CD4-positive, alpha-beta T cell treated with Interleukin-2 at 100 ng/mL for 4 hours (primary cell): ENCODE measurements around the gene NEIL1.
"Not testable (repeated sequence)": the region's sequence is repeated elsewhere in the genome, so short reads cannot be mapped to it uniquely, and the experiment has no call there.

Experiments used
- DNase-seq: peaks from one replicate; pipeline ENCODE4 v3.0.0-alpha.2; 2020; ENCODE audit warnings: low spot score

NEIL1 gene, protein sequence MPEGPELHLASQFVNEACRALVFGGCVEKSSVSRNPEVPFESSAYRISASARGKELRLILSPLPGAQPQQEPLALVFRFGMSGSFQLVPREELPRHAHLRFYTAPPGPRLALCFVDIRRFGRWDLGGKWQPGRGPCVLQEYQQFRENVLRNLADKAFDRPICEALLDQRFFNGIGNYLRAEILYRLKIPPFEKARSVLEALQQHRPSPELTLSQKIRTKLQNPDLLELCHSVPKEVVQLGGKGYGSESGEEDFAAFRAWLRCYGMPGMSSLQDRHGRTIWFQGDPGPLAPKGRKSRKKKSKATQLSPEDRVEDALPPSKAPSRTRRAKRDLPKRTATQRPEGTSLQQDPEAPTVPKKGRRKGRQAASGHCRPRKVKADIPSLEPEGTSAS

DNA sequence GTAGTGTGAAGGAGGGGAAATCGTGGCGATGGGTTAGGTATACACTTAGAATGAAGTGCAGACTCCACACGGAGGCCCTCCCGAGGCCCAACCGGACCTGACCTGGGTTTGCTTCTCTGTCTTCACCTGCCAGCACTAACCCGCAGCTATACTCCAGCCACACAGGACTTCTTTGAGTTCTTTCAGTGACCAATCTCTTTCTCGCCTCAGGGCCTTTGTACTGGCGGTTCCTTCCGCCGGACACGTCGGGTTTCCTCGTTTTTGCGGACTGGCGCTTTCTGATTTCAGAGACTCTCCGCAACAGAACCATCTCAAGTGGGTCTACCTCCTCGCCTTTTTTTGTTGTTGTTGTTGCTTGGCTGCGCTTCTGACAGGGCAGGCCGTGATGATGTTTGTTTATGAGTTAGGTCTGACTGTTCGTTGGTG lies at the start of gene NEIL1:
Gene NEIL1, plus strand, starts transcription at position 244 of the 426 bp plus-strand sequence. CDS start 1,867 bp downstream, outside the sequence.
- no peak for DNase-seq

DNA sequence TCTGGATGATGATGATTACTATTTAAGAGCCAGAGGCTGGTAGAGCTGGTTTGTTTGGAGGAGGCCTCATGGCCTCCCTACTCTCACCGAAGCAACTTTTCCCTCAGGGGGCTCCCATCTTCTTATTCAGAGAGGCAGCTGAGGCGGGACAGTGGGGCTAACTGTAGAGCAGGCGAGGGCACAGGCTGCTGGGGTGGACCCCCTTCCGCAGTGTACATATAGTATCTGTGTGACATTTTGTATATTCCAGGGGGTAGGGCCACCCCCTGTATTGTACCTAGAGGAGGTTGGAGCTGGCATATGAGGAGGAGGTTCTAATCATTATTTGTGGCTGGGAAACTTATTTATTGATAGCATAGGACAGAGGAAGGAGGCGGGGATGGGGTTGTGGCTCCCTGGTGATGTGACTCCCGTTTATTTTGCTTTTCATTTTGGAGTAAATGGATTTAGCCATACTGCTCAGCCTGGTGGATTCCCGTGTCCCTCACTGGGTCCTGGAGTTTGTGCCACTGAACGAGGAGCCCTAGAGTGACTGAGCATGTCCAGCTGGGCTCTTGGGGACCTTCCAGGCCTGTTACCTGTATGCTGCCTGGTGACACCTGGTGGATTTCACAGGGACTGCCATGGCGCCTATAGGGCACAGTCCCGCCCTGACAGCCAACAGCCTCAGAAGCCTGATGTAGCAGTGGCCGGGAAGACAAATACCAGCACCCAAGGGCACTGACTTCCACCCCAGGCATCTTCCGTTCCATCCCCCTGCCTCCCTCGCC lies 48.1 kb upstream of the NEIL1 start:
- not testable (repeated sequence) for DNase-seq

DNA sequence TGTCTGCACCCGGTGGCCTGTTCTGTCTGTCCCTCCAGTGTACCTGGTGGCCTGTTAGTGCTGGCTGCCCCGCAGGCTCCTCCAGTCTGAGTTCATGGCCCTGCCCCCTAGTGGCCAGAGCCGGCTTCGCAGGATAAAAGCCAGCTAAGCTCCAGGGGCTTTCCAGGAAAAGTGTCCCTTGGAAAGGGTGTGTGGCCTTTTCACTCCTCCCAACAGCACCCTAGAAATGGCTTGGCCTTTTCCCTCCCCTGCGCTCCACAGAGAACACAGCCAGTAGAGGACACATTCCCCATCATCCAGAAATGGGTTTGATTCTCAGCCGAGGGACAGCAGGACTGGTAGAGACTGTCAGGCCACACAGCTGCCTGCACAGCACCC lies 47.5 kb upstream of the NEIL1 start:
- DNase-seq: peak; percentile 63

DNA sequence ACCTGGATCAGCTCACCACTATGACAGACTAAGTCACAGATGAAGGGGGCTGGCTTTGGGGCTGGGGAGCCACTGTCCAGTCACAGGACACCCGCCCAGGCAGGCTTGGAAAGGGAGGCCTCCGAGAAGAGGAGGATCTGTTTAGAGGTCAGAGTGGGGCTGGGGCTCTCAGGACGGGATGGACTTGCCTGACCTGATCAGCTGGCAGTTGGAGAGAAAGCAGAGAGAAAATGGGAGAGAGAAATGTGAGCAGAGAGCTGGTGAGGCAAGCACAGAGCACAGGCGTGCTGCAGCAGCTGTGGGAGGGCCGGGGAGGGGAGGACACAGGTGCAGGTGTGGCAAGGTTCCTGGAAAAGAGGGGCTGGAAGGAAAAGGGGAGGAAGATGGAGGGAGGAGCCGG lies 46.8 kb upstream of the NEIL1 start:
- not testable (repeated sequence) for DNase-seq

DNA sequence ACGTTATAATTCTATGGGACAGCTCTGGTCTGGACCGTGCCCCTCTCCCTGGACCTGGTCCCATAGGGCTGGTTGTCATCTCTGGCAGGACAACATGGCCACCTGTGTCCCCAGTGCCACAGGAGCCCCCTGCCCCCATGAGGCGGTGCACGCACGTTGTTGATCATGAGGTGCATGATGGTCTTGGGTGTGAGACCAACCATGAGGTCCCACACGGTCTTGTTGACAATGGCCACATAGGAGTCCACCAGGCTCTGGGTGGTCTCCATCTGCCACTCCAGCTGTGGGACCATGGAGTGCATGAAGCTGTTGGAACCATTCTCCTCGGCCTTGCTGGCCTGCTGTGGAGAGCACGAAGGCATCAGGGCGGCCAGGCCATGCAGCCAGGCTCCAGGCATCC lies 44.5 kb upstream of the NEIL1 start:
- no peak for DNase-seq

DNA sequence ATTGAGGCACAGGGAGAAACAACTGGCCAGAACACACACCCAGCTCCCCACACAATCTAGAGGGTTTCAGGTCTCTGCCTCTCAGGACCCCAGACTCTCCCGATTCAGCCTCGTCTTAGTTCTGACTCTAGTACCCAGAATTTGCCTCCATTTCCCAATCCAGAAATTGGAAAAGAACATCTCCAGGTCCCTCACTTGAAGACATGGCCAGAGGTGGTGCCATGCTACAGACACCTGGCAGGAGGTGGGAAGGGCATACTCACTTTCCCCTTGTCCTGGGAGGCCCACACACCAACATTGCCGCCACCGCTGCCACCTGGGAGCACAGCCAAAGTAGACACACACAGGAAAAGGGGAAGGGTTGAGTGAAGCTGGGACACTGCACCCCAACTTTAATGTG lies 44.1 kb upstream of the NEIL1 start:
- DNase-seq: not testable (repeated sequence)

DNA sequence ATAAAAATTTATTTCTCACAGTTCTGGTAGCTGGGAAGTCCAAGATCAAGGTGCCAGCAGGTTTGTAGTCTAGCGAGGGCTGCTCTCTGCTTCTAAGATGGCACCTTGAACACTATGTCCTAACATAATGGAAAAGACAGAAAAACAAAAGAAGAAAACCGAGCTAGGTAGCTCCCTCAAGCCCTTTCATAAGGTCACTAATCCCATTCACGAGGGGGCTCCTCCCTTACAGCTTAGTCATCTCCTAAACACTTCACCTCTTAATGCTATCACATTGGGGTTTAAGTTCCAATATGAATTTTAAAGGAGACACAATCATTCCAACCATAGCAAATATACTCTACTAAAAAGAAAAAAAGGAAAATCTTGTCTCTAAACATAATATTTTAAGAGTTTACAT lies 40.7 kb upstream of the NEIL1 start:
- DNase-seq: no peak

DNA sequence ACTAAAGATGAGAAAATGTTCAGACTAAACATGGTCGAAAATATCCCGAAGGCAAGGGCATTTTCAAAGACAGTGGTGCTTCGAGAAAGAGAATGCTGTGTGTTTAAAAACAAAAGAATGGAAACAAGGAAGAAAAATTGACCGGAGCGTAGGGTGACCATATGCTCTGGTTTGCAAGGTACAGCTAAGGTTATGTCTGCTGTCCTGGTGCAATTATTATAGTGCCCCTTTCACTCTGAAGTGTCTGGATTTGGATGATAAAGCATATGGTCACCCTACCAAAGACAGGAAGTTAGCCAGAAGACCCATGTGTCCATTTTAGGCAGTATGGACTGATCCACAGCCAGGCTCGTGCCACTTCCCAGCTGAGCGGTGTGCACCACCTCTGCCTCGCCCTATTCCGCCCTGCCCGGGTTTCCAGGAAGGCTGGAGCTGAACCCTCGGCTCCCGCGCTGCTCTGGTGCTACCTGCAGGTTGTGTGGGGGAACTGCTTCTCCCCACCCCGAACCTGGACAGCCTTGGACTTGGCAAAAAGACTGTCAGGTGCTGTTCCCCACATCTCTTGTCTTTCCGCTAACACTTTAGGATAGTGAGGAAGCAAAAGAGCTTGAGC lies 39.0 kb upstream of the NEIL1 start:
- no peak for DNase-seq

DNA sequence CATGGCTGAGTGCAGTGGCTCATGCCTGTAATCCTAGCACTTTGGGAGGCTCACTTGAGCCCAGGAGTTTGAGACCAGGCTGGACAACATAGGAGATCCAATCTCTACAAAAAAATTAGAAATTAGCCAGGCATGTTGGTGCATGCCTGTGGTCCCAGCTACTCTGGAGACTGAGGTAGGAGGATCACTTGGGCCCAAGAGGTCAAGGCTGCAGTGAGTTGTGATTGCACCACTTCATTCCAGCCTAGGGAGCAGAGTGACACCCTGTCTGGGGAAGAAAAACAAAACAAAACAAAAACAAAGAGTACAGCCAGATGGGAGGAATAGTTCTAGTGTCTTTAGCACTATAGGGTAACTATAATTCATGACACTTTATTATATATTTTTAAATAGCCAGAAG lies 37.1 kb upstream of the NEIL1 start:
- DNase-seq: no peak

DNA sequence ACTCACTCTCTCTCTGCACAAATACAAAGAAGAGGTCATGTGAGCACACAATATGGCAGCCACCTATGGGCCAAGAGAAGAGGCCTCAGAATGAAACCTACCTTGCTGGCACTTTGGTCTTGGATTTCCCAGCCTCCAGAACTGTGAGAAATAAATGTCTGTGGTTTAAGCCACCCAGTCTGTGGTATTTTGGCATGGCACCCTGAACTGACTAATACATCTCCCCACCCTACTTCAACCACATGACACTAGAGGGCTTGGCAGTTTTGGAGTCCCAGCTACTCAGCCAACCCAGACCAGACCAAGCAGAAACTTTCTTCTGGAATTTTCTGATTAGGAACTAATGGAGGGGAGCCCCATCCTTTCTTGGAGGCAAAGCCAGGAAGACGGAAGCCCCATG lies 34.3 kb upstream of the NEIL1 start:
- DNase-seq: not testable (repeated sequence)

DNA sequence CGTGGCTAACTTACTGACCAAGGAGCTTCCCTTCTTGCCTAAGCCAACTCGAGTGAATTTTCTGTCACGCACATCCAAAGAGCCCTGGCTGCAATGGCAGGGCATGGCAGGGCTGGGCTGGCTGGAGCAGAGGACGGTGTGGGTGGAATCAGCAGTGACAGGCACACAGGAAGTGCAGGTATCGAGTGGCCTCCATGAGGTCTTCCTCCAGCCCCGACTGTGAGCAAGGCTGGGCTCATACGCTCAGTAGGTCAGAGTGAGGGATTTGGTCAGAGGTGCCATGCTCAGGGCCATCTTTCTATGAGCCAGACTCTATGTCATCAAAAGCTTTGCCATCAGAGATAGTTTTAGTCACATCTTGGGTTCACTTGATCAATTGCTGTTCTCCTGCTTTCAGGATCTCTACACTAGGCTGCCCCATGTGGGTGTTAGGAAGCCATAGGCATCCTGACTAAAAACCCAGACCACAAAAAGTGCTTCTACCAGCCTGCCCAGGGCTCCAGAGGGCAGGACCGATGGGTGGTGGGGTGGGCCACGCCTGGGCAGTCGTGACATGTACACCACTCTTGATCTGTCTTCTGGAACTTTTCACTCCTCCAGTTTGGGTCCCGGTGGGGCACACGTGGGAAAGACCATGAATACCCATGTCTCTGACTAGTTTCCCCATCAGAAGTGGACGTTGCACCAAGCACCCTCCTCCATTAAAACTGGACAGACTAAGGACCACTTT lies 33.6 kb upstream of the NEIL1 start:
- no peak for DNase-seq

DNA sequence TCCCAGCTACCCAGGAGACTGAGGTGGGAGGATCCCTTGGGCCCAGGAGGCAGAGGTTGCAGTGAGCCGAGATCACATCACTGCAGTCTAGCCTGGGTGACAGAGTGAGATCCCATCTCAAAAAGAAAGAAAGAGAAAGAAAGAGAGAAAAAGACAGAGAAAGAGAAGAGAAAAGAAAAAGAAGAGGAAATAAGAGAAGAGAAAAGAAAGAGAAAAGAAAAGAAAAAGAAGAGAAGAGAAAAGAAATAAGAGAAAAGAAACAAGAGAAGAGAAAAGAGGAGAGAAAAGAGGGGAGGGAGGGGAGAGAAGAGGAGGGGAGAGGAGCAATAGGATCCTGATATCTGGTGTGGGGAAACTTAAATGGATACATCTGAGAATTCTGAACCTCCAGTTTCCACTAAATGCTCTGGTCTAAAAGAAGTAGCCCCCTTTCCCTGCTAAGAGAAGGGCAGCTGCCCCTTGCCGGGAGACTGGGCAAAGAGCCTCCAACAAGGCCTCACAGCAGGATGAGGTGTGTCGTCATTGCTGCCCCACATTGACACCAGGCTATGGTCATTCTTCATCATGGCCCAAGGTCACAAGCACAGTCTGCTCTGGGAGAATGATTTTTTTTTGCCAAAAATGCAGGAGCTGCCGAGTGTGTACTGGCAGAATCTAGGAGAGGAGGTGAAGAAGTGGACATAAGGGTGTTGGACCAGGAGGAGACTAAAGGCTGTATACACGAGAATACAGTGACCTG lies 32.1 kb upstream of the NEIL1 start:
- DNase-seq: no peak

DNA sequence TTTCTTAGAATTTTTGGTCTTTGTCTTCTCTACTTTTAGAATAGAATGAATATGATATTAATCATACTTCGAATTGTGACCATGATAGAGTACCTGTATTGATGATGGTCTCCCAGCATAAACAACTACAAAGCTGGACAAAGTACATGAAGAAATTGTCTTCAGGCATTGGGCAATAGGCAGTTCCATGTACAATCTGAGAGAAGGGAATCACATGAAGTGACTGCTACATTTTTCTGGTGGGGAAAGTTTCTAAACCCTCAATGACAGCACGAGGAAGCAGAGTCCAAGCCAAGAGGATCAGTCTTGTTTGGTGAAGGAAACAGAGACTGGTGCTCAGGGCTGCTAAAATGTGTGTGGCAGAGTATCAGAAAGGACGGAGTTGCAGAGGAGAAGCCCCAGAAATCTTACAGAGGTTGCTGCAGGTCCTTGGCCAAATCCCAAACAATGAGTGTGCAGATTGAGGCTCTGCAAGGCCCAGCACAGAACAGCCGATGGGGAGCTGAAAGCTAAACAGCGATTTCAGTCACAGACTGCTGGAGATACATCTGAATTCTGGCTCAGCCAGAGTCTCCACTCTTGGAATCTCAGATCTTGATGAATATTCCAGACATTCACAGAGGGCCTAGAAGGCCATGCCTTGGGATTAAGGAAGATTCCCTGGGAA lies 27.5 kb upstream of the NEIL1 start:
- not testable (repeated sequence) for DNase-seq

DNA sequence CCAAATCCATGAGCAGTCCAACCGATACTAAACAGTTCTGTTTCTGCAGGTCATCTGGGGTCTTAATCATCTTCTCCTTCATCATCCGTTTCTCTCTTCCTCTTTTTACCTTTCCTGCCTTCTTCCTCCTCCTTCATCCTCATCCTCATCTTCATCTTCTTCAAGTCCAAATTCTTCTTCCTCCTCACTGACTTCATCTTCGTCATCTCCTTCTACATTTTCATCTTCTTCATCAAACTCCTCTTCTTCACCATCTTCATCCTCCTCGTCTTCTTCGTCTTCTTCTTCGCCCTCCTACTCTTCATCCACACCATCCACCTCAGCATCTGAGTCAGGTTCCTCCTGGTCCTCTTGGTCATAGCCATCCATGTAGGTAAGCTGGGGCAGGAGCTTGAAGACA lies 25.1 kb upstream of the NEIL1 start:
- DNase-seq: no peak

DNA sequence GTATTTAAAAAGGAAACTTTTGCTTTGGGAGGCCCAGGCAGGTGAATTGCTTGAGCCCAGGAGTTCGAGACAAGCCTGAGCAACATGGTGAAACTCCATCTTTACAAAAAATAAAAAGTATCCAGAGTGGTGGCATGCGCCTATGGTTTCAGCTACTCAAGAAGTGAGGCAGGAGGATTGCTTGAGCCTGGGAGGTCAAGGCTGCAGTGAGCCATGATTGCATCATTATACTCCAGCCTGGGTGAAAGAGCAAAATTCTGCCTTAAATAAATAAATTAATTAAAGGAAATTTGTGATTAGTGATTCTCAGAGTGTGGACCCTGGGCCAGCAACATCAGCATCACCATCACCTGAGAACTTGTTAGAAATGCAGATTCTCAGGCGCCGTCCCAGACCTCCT lies 20.9 kb upstream of the NEIL1 start:
- DNase-seq: no peak

DNA sequence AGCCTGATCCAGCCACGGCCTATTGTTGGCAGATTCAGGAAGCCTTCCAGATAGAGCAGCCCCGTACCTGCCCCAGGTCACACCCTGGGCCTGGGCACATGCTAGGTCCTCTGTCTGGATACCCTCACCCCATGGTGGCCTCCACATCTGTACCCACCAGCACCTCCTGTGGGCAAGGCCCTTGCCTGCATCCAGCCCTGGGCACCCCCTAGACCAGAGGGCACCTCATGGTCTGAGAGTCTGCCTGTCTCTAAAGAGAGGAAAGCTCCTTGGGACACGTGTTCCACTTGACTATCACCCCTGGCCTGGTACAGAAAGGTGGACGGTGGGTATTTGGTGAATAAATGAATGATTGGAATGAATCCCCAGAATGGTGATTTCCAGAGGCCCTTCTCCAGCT lies 19.8 kb upstream of the NEIL1 start:
- DNase-seq: no peak

DNA sequence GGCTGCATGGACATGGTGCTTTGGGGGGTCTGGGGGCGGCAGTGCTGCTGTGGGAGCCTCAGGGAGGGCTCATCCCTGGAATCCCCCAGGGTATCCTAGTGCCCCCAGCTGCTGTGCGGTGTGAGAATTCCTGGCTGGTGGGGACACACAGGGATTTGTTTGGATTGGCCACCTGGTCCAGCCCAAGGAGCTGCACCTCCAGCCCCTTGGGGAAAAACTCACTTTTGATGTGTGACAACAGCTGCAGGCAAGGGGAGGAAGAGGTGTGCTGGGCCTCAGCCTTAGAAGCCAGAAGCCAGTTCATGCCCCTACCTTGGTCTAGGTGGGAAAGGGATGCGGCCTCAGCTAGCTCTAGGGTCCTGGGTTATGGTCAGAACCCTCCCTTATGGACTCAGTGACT lies 19.3 kb upstream of the NEIL1 start:
- no peak for DNase-seq

DNA sequence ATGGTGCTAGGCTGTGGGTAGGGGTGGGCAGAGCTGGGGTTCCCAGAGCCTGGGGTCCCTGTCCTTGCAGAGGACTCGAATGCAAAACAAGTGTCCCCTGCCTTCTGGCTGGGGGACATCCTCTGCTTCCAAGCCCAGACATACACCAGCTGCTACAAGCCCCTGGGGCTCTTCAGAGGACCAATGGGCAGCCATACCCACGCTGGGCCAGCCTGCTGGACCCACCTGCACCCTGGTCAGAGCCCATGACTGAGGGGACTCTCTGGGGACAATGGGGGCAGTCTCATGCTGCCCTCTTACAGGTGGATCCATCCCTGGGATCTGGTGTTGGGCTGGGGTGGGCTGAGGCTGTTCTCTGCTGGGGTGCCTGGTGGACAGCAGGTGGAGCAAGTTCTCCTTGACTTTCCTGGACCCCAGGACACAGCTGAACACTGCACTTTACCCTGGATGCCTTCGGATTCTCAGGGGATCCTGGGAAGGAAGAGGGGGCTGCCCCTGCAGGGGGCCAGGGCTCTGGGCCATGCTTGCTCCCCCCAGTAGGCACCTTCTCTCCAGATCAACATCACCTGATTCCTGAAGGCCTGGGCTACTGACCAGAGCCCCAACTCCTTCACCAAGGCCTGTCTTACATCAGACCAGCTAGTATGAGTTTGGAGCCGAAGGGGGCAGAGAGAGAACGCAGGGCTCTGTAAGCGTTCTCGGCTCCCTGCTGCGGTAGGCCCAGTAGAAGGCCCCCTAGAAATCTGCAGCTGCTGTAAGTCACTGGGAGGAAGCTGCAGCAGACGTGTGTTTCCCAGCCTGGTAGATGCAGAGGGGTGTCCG lies 18.1 kb upstream of the NEIL1 start:
- DNase-seq: no peak

DNA sequence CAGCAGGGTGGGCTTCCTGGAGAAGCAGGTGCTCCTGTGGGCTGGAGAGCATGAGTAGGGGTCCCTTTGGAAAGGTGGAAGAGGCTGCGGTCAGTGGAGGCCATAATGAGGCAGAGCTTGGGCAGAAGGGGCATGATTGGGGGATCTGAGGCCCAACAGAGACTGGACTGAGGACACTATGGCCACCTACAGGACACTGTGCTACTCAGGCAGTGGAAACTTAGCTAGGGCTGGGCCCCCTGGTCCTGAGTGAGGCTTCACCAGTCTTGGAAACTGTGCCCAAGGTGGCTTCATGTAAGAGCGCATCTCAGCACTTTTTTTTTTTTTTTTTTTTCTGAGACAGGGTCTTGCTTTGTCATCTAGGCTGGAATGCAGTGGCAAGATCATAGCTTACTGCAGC lies 17.3 kb upstream of the NEIL1 start:
- no peak for DNase-seq

DNA sequence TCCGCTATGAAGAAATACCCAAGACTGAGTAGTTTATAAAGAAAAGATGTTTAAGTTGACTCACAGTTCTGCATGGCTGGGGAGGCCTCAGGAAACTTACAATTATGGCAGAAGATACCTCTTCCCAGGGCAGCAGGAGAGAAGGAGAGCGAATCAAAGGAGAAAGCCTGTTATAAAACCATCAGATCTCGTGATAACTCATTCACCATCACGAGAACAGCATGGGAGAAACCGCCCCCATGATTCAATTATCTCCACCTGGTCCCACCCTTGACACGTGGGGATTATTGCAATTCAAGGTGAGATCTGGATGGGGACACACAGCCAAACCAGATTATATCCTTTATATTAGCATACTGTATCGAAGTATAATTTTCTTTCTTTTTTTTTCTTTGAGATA lies 14.7 kb upstream of the NEIL1 start:
- not testable (repeated sequence) for DNase-seq
